GM12878 (cell line): ENCODE measurements around the gene OTX2. TPM values are rescaled to one million over a fixed set of nuclear protein-coding genes. Genes with fewer than 3 reads are reported as not detected.

ENCODE experiments used
- ATAC-seq: fragments of 200-7000 bp; cut with Tn5 transposase; 3 replicates; pipeline ENCODE4 v1.9.1; 2020; ENCODE audit warnings: mild to moderate bottlenecking, moderate library complexity
- BruUV-seq: library from RNA; stranded (reverse); fragments of 400-500 nt; replicated peaks from 2 replicates; lab custom pipeline; 2021; lab: Mats Ljungman, UMichigan
- CTCF ChIA-PET: fragments of 300-600 bp; sonication (Branson Sonifier 250); formaldehyde crosslinking; extraction: SDS; loops from one replicate; lab custom pipeline; 2021; ENCODE audit warnings: inconsistent platforms; lab: Yijun Ruan, JAX
- POLR2A ChIA-PET: fragments of 350-600 bp; formaldehyde crosslinking; extraction: SDS; loops from one replicate; lab custom pipeline; 2021; ENCODE audit warnings: inconsistent platforms; lab: Charles Lee
- RAD21 ChIA-PET: fragments of 300-600 bp; sonication (Branson Sonifier 250); formaldehyde crosslinking; loops from one replicate; lab custom pipeline; 2023; ENCODE audit warnings: antibody characterized with exemption; ENCODE audit not compliant: unreplicated experiment; lab: Charles Lee
- SMC1A ChIA-PET: fragments of 300-600 bp; sonication (Branson Sonifier 250); formaldehyde crosslinking; loops from one replicate; lab custom pipeline; 2023; ENCODE audit not compliant: unreplicated experiment, uncharacterized antibody; lab: Charles Lee
- DNase-seq: peaks from one replicate; pipeline ENCODE4 v3.0.0-alpha.2; 2011; ENCODE audit warnings: low read depth, low spot score
- FAIRE-seq: peaks from 3 replicates; lab custom pipeline; 2011; peaks lifted over from hg19 to GRCh38; lab: Jason Lieb, UNC
- H2AFZ ChIP-seq: 2 replicates; pipeline ENCODE4 v1.6.0; 2011; ENCODE audit warnings: low read depth, low read length, control low read depth; ENCODE audit not compliant: control insufficient read depth
- H3K27ac ChIP-seq: 2 replicates; pipeline ENCODE4 v1.5.1; 2011; ENCODE audit warnings: control low read depth; ENCODE audit not compliant: control insufficient read depth, insufficient read depth
- H3K27me3 ChIP-seq, 2 experiments: replicated peaks in 1 of 2; 2 replicates each; pipeline versions ENCODE4 v1.6.0 to v1.6.1; 2011; ENCODE audit warnings: low read length in 1 of 2; ENCODE audit not compliant: control insufficient read depth in 2 of 2, insufficient read depth in 2 of 2
- H3K36me3 ChIP-seq, 2 experiments: 2 replicates each; pipeline ENCODE4 v1.5.1; 2011; ENCODE audit warnings: low read length in 1 of 2; ENCODE audit not compliant: control insufficient read depth in 2 of 2, insufficient read depth in 2 of 2
- H3K4me1 ChIP-seq: 2 replicates; pipeline ENCODE4 v1.6.1; 2011; ENCODE audit warnings: mild to moderate bottlenecking, low read length, moderate library complexity, mixed read lengths; ENCODE audit not compliant: control insufficient read depth, insufficient read depth
- H3K4me2 ChIP-seq: 2 replicates; pipeline ENCODE4 v1.6.0; 2011; ENCODE audit warnings: control low read depth; ENCODE audit not compliant: control insufficient read depth, insufficient read depth
- H3K4me3 ChIP-seq: fragments of 200-600 bp; sonication (generic); 2 replicates; pipeline ENCODE4 v1.5.1; 2016
- H3K79me2 ChIP-seq: 2 replicates; pipeline ENCODE4 v1.6.0; 2011; ENCODE audit warnings: low read length; ENCODE audit not compliant: control insufficient read depth, insufficient read depth
- H3K9ac ChIP-seq: 2 replicates; pipeline ENCODE4 v1.8.0; 2011; ENCODE audit warnings: low read length, control low read depth, mixed read lengths; ENCODE audit not compliant: control insufficient read depth, insufficient read depth
- H3K9me3 ChIP-seq: replicated peaks from 3 replicates; pipeline ENCODE4 v1.5.1; 2011; ENCODE audit warnings: mild to moderate bottlenecking, low read length; ENCODE audit not compliant: control insufficient read depth, insufficient read depth
- H4K20me1 ChIP-seq: 2 replicates; pipeline ENCODE4 v1.6.0; 2011; ENCODE audit not compliant: control insufficient read depth, insufficient read depth
- NR2C1 ChIP-seq: fragments of 450-650 bp; IDR thresholded peaks from 2 replicates; pipeline ENCODE4 v1.6.1; 2017; ENCODE audit warnings: antibody characterized with exemption, mild to moderate bottlenecking, moderate library complexity
- TAF1 ChIP-seq: IDR thresholded peaks from 2 replicates; pipeline ENCODE4 v1.6.1; 2011; ENCODE audit warnings: mild to moderate bottlenecking, low read depth, low read length, borderline replicate concordance
- TARDBP ChIP-seq: IDR thresholded peaks from 2 replicates; pipeline ENCODE4 v1.6.1; 2016; ENCODE audit warnings: borderline replicate concordance
- ZNF622 ChIP-seq: fragments of 450-650 bp; IDR thresholded peaks from 2 replicates; pipeline ENCODE4 v1.6.1; 2017; ENCODE audit warnings: mild to moderate bottlenecking, inconsistent platforms
- WGBS: methylation state at CpG from one replicate; pipeline ENCODE4 v1.1.6; 2016; ENCODE audit warnings: low lambda C conversion rate; ENCODE audit not compliant: insufficient replicate concordance, insufficient coverage; ENCODE audit errors: missing lambda C conversion rate; 5-methylcytosine and 5-hydroxymethylcytosine counted together
- in situ Hi-C: fragments of 300-500 bp; cut with MboI; formaldehyde crosslinking; loops from 9 replicates; pipeline ENCODE4 v1.14.3; 2018; ENCODE audit warnings: mixed read lengths
- intact Hi-C: fragments of 100-400 bp; cut with micrococcal nuclease; formaldehyde crosslinking; loops from one replicate; pipeline ENCODE4 v1.14.2; 2022; ENCODE audit not compliant: unreplicated experiment
- polyA plus RNA-seq, 11 experiments: library from polyadenylated mRNA; depleted of rRNA in 4 of 11; unstranded in 6 of 11; stranded (reverse) in 5 of 11; fragments of >200 nt; fragmentation: Nextera tagmentation in 4 of 11; fragmentation: Illumina TruSeq in 1 of 11; extraction: Ambion mirVana in 4 of 11; extraction: Trizol in 1 of 11; gene quantifications; 1 replicate in 1 of 11; 2 replicates in 10 of 11; pipeline versions ENCODE4 v1.2.1 to v1.2.3, GENCODE V29; 2011 to 2016; ENCODE audit warnings: inconsistent platforms in 2 of 11, missing spikeins in 2 of 11, low read depth in 1 of 11
- total RNA-seq, 4 experiments: library from RNA; depleted of rRNA in 3 of 4; stranded (reverse); fragments of >200 nt in 3 of 4; fragmentation: Illumina TruSeq in 1 of 4; extraction: Trizol in 1 of 4; gene quantifications; 2 replicates each; pipeline versions ENCODE4 v1.2.1 to v1.2.3, GENCODE V29; 2013 to 2021
- TF ChIP-seq, protein P1 (sequence below): fragments of 450-650 bp; IDR thresholded peaks from 2 replicates; pipeline ENCODE4 v1.6.1; 2017; ENCODE audit warnings: borderline replicate concordance
- TF ChIP-seq, protein P2 (sequence below): fragments of 450-650 bp; IDR thresholded peaks from 2 replicates; pipeline ENCODE4 v1.6.1; 2016; ENCODE audit warnings: mild to moderate bottlenecking

The OTX2 gene
- total and polyA plus RNA-seq, 10 of the 15 experiments (the other 5 are each of a cell fraction or from before 2014, with no cell fraction given) = not detected

DNA sequence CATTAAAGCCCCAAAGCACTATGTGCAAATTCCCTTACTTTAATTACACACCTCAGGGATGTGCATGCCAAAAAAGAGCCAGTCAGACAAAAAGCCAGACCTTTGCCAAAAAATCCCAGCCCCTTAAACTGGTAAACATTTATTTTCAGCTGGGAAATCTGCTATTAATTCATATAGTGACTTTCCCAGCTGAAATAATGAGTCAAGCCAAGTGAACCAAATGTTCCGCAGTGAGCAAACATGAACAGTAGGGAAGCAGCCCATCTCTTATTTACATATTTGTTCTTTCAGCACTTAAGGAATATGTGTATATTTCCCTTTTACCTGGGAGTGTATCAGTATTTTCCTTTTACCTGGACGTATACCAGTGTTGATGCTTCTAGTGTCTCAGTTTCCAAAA, 44.0 kb upstream of the OTX2 start:
- ChIA-PET POLR2A (no interaction called here), SMC1A (no interaction called here), CTCF (no interaction called here), RAD21 (no interaction called here)
- 34% methylated on average over 2 of the region's 2 CpGs for WGBS
- TF ChIP-seq, protein P1, sequence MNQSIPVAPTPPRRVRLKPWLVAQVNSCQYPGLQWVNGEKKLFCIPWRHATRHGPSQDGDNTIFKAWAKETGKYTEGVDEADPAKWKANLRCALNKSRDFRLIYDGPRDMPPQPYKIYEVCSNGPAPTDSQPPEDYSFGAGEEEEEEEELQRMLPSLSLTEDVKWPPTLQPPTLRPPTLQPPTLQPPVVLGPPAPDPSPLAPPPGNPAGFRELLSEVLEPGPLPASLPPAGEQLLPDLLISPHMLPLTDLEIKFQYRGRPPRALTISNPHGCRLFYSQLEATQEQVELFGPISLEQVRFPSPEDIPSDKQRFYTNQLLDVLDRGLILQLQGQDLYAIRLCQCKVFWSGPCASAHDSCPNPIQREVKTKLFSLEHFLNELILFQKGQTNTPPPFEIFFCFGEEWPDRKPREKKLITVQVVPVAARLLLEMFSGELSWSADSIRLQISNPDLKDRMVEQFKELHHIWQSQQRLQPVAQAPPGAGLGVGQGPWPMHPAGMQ = no peak
- TF ChIP-seq NR2C1 = no peak
- FAIRE-seq = no peak
- no peak overlapping the region for H3K27ac ChIP-seq
- intact Hi-C loops (no loop called here), in situ Hi-C loops (no loop called here)
- H3K36me3 ChIP-seq = no peaks in the 10 kb centered on the region
- no peaks in the 10 kb centered on the region for H3K9me3 ChIP-seq
- no peak overlapping the region for H2AFZ ChIP-seq
- no peak overlapping the region for H3K4me2 ChIP-seq
- H3K79me2 ChIP-seq = no peaks in the 10 kb centered on the region
- ATAC-seq = no peak
- no peak overlapping the region for H3K4me3 ChIP-seq
- DNase-seq = no peak
- no TSS peak for BruUV-seq
- no peak overlapping the region for H3K9ac ChIP-seq
- no peaks in the 10 kb centered on the region for H3K4me1 ChIP-seq
- H3K27me3 ChIP-seq = peaks cover 2 to 3% of the 10 kb centered on the region in 2 experiments
- no peaks in the 10 kb centered on the region for H4K20me1 ChIP-seq

DNA sequence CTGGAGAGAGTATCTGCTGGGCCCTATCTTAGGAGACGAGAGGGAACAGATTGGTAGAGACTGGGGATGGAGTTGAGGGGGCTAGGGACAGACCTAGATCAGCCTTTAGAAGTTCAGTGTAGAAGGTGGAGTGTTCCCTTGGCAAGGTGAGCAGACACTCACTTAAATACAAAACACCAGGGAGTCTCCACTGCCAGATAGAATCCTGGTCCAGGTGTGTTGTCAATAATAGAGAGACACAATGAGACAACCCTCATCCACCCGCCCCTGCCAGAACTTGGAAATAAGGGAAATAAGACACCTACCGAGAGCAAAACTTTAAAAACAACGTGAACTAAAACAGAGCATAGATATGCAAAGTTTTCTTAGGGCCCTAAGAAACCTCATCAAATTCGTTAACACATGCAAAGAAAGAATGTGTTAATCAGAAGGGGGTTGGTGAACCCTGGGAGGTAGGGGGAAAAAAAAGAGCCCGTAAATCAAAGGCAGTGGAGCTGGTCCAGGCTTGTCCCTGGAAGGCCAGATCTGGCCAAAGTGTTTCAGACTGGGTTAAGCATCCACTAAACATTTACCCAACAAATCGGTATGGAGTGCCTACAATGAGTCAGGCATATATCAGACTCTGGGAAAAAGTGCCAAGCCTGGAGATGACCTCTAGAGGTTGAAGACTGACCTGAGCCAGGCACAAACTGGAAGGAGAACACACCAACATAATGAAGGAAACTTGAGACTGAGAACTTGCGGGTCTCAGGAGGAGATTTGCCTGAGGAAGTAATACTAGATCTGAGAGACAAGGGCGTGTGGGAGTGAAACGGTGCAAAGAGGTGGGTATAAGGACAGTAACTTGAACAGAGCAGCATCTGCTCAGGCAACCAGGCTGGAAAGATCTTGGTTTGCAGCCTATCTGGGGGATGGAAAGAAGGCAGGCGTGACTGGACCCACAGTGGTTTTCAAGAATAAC, 37.0 kb upstream of the OTX2 start:
- H3K79me2 ChIP-seq = no peaks in the 10 kb centered on the region
- DNase-seq (no peak), ATAC-seq (no peak), FAIRE-seq (no peak)
- H3K27ac ChIP-seq = no peak overlapping the region
- no peak overlapping the region for H2AFZ ChIP-seq
- POLR2A ChIA-PET = interaction anchor here (0.6 kb wide), 1 partner anchor 126 kb away, joined by 3 read pairs; no protein-coding TSS in a partner anchor
- SMC1A ChIA-PET = interaction anchor here (0.6 kb wide), 1 partner anchor 320 kb away, joined by 3 read pairs; no protein-coding TSS in a partner anchor
- in situ Hi-C loops (no loop called here), intact Hi-C loops (no loop called here)
- H3K9me3 ChIP-seq = no peaks in the 10 kb centered on the region
- no peak overlapping the region for H3K4me2 ChIP-seq
- H3K27me3 ChIP-seq = 0 out of 4 replicates have a peak, but pooled peaks cover 0 to 3% of the 10 kb centered on the region in 2 experiments
- H3K4me1 ChIP-seq = no peaks in the 10 kb centered on the region
- 10% methylated on average over 11 of the region's 11 CpGs for WGBS
- BruUV-seq = no TSS peak
- RAD21 ChIA-PET = no interaction called here
- CTCF ChIA-PET = no interaction called here
- H3K36me3 ChIP-seq = no peaks in the 10 kb centered on the region
- H3K4me3 ChIP-seq = no peak overlapping the region
- TF ChIP-seq TARDBP (no peak), TAF1 (no peak), ZNF622 (no peak)
- TF ChIP-seq, protein P2, sequence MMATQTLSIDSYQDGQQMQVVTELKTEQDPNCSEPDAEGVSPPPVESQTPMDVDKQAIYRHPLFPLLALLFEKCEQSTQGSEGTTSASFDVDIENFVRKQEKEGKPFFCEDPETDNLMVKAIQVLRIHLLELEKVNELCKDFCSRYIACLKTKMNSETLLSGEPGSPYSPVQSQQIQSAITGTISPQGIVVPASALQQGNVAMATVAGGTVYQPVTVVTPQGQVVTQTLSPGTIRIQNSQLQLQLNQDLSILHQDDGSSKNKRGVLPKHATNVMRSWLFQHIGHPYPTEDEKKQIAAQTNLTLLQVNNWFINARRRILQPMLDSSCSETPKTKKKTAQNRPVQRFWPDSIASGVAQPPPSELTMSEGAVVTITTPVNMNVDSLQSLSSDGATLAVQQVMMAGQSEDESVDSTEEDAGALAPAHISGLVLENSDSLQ = no peak
- TF ChIP-seq, all 136 proteins: peak for 0
- no peaks in the 10 kb centered on the region for H4K20me1 ChIP-seq
- no peak overlapping the region for H3K9ac ChIP-seq
